Fibroblast of lung (primary cell): ENCODE results near the gene CRIP3.

ENCODE experiments used
- CTCF ChIP-seq, 2 donors: IDR thresholded peaks in 1 of 2; conservative IDR thresholded peaks in 1 of 2; 1 replicate in 1 of 2; 2 replicates in 1 of 2; pipeline ENCODE4 v1.5.1; 2011 to 2012; ENCODE audit warnings: low read length in 2 of 2, control low read depth in 1 of 2, inconsistent platforms in 1 of 2, low read depth in 1 of 2, mild to moderate bottlenecking in 1 of 2
- EZH2 ChIP-seq: IDR thresholded peaks from 2 replicates; pipeline ENCODE4 v1.5.1; 2012; ENCODE audit warnings: low read length, control low read depth, mild to moderate bottlenecking; ENCODE audit errors: missing control alignments

GRCh38 chr6:43277643-43278523 lies 30.7 kb downstream of the CRIP3 start:
- TF ChIP-seq CTCF (conservative IDR thresholded peaks at IDR 0.05 in 1 of 2, IDR thresholded peaks at IDR 0.05 in 1 of 2; ENCODE audit: low read depth in 1 of 2, low read length in 2 of 2) (no peak), EZH2 (no peak)
